Measurements from ENCODE around the gene LTBP1. TPM values are rescaled to one million over a fixed set of nuclear protein-coding genes. Genes with fewer than 3 reads are reported as not detected.
A peak's percentile ranks its signal among the peaks of the same experiment; 100 is the strongest.

The LTBP1 gene
- total RNA-seq: 10 to 100 TPM; 13.8 to 57.6 TPM
- polyA plus RNA-seq: 1 to 10 TPM; 5.8 to 6.7 TPM

- Histone ChIP-seq H3K4me3 (ENCODE audit: low read depth in 1 of 3, low read length in 3 of 3) (peak within 1 kb of the TSS; percentile 74 to 85 (median 79)), H3K4me1 (ENCODE audit: control insufficient read depth in 4 of 4, insufficient read depth in 4 of 4, low read length in 3 of 4) (peaks cover 0 to 14% (median 9%) of the 10 kb centered on the region in 4 donors), H3K9me3 (ENCODE audit: control insufficient read depth in 4 of 4, low read length in 3 of 4) (no peaks in the 10 kb centered on the region), H3K27me3 (ENCODE audit: control insufficient read depth in 4 of 4, insufficient read depth in 4 of 4, low read length in 3 of 4) (no peaks in the 10 kb centered on the region), H3K36me3 (ENCODE audit: control insufficient read depth in 4 of 4, insufficient read depth in 3 of 4, low read depth in 1 of 4, low read length in 3 of 4) (no peaks in the 10 kb centered on the region), H3K9ac (ENCODE audit: low read depth in 1 of 2, low read length in 2 of 2) (no peak within 1 kb of the TSS), H3K27ac (ENCODE audit: low read depth in 1 of 2, low read length in 2 of 2) (peak within 1 kb of the TSS; percentile 45 to 71)
- WGBS: under 1% methylated on average over 68 of the region's 68 CpGs
- peak; percentile 82 for DNase-seq (ENCODE audit: low spot score)
- TF ChIP-seq CTCF (IDR thresholded peaks at IDR 0.05; ENCODE audit: low read depth, low read length, missing input control) (peak; percentile 64), RXRA (IDR thresholded peaks at IDR 0.05) (peak in 1 of 2 donors; percentile 45), HNF4A (conservative IDR thresholded peaks at IDR 0.05) (peak in 1 of 2 donors; percentile 4), YY1 (IDR thresholded peaks at IDR 0.05) (peak; percentile 61), ZBTB33 (IDR thresholded peaks at IDR 0.05) (no peak), FOXA1 (IDR thresholded peaks at IDR 0.05) (no peak), RAD21 (IDR thresholded peaks at IDR 0.05) (peak; percentile 78 to 85), EGR1 (IDR thresholded peaks at IDR 0.05; ENCODE audit: low read depth in 2 of 2) (no peak)
These were observed at the start of gene LTBP1 for GRCh38 chr2:32946314-32947075. LTBP1 (plus strand) TSS chr2:32946953; CDS start chr2:32947325, 372 bp downstream.

- H3K36me3 ChIP-seq (ENCODE audit: control insufficient read depth in 4 of 4, insufficient read depth in 3 of 4, low read depth in 1 of 4, low read length in 3 of 4): no peaks in the 10 kb centered on the region
- no peaks in the 10 kb centered on the region for H3K4me1 ChIP-seq (ENCODE audit: control insufficient read depth in 4 of 4, insufficient read depth in 4 of 4, low read length in 3 of 4)
- no peak for DNase-seq (ENCODE audit: low spot score)
- H3K4me3 ChIP-seq (ENCODE audit: low read depth in 1 of 3, low read length in 3 of 3): no peak overlapping the region
- H3K9ac ChIP-seq (ENCODE audit: low read depth in 1 of 2, low read length in 2 of 2): no peak overlapping the region
- no peaks in the 10 kb centered on the region for H3K27me3 ChIP-seq (ENCODE audit: control insufficient read depth in 4 of 4, insufficient read depth in 4 of 4, low read length in 3 of 4)
- WGBS: 82% methylated on average over 12 of the region's 12 CpGs
- peaks cover 0 to 3% (median 0%) of the 10 kb centered on the region in 4 donors for H3K9me3 ChIP-seq (ENCODE audit: control insufficient read depth in 4 of 4, low read length in 3 of 4)
- TF ChIP-seq GABPA (IDR thresholded peaks at IDR 0.05 in 1 of 2, conservative IDR thresholded peaks at IDR 0.05 in 1 of 2): no peak
- TF ChIP-seq YY1 (IDR thresholded peaks at IDR 0.05): no peak
- no peak for TF ChIP-seq HNF4G (IDR thresholded peaks at IDR 0.05)
- no peak for TF ChIP-seq FOXA2 (IDR thresholded peaks at IDR 0.05)
- TF ChIP-seq ZBTB33 (IDR thresholded peaks at IDR 0.05): no peak
- no peak for TF ChIP-seq FOXA1 (IDR thresholded peaks at IDR 0.05)
- TF ChIP-seq CTCF (IDR thresholded peaks at IDR 0.05; ENCODE audit: low read depth, low read length, missing input control): no peak
- no peak for TF ChIP-seq REST (IDR thresholded peaks at IDR 0.05)
- no peak for TF ChIP-seq SP1 (IDR thresholded peaks at IDR 0.05)
- no peak for TF ChIP-seq HNF4A (conservative IDR thresholded peaks at IDR 0.05)
- no peak for TF ChIP-seq JUND (IDR thresholded peaks at IDR 0.05)
- TF ChIP-seq TAF1 (conservative IDR thresholded peaks at IDR 0.05): no peak
- TF ChIP-seq RXRA (IDR thresholded peaks at IDR 0.05): no peak
- no peak for TF ChIP-seq ATF3 (IDR thresholded peaks at IDR 0.05)
- no peak for TF ChIP-seq MAX (IDR thresholded peaks at IDR 0.05)
- no peak overlapping the region for H3K27ac ChIP-seq (ENCODE audit: low read depth in 1 of 2, low read length in 2 of 2)
These were observed 46.3 kb upstream of the LTBP1 start for GRCh38 chr2:32900246-32900973.

Measured in liver (tissue), 9 donors.